Activated T-cell treated with anti-CD3 and anti-CD28 coated beads, Interleukin-2, amount 50 U/mL, for 1 hour (primary cell): ENCODE data around the gene METAP2.
"Not testable (repeated sequence)": the region's sequence is repeated elsewhere in the genome, so short reads cannot be mapped to it uniquely, and the experiment has no call there.

ENCODE experiments used
- DNase-seq: peaks from one replicate; pipeline ENCODE4 v3.0.0-alpha.2; 2020

Gene METAP2

DNA sequence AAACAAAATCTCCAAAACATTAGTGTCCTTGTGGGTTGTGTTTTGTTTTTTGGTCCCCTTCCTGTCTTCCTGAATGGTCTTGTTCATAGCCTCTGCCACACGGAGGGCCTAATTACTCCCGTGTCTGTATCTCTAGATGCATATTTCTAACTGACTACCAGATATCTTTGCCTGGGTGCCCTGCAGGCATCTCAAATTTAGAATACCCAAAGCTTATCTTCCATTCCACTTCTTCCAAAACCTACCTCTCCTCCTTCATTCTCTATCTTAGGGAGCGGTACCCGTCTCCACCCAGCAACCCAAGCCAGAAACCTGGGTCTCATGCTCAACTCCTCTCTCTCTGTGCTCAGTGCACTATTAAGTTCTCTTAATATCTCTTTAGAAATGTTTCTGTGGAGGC lies 10.9 kb upstream of the METAP2 start:
- DNase-seq: no peak

DNA sequence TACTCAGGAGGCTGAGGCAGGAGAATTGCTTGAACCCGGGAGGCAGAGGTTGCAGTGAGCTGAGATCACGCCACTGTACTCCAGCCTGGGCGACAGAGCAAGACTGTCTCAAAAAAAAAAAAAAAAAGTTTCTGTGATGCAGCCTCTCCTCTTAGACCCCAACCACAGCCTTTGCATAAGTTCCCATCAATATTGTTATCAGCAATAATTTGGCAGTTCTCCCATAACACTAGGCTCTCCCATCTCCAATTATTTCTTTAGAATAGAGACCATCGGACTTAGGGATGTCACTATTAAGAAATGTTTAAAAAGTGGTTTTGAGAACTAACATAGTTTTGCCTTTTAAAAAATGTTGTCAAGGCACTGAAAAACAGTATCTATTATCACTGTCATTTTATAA lies 10.2 kb upstream of the METAP2 start:
- not testable (repeated sequence) for DNase-seq

DNA sequence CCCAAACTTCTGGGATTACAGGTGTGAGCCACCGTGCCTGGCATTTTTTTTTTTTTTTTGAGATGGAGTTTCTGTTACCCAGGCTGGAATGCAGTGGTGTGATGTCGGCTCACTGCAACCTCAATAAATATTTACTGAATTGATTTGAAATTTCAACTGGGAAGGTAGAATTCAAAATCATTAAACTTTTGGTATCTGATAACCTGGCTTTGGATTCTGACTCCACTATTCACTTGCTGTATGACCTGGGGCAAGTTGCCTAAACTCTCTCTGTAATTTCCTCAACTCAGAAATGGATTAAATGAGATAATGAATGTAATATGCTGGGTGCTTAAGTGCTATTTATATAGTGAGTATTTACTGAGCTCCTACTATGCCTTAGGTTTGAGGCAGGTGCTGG lies 8.7 kb upstream of the METAP2 start:
- DNase-seq: no peak

DNA sequence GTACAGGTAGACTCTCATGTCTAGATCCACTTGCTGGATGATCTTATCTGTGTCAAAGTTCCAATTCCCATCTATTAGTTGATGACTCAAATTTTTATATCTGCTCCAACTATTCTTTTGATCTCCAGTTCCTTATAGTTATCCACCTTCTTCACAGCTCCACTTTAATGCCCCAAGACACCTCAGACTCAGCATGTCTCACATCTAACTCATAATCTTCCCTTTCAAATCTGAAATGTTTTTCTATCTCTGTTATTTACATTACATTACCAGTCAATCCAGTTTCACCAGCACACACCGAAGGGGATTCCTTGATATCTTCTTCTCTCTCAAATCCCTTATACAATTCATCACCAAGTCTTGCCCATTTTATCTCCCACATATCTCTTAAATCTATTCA lies 3.7 kb upstream of the METAP2 start:
- no peak for DNase-seq

DNA sequence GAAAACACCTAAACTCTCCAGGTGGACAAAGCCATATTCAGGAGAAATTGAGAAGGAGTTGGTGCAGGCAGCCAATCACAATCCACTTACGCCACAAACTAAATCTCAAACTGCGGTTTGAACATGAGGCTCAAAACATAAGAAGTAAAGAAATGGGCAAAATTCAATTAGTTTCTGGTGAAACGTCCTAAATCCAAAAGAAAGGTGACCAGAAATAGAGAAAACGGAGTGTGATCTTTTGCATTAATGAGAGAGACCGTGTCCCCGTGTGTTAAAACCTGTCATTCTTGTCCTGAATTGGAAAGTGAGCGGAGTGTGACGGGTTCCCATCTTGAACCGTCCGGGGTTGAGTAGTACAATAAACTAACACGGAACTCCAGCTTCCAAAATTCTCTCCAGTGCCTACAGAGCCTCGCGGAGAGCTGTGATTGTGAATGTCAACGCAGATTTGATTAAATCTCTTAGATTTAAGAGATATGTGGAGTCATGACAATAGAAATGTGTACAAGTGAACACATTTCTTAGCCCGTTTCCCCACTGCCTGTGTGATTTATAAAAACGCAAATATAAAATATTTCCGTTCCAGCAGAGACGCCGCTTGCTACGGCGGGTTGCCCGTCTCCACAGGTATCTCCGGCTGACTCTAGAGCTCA lies 595 bp upstream of the METAP2 start:
- no peak for DNase-seq

DNA sequence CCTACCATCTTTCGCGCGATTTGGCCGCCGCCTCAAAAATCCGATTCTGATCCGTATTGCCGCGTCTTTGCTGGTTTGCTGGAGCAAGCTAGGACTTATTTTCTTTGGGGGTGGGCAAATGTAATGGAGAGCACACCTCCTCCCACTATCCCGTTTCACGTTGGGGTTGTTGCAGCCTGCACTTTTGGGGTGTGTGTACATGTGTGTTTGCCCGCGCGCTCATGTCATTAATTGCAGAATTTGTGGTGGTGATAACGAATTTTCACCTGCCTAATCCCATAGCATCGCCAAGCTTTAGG lies 657 bp downstream of the METAP2 start:
- no peak for DNase-seq

DNA sequence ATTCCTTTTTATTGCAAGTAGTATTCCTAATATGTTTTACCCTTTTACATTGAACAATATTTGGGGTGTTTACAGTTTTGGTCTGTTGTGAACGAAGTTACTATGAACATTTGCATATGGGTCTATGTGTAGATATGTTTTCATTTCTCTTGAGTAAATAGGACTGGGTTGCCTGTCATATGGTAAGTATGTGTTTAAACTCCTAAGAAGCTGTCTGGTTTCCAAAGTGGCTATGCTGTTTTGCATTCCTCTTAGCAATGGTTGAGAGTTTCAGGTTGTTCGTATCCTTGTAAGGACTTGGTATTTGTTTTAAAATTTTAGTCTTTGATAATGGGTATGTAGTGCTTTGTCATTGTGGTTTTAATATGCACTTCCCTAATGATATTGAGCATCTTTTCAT lies 6.3 kb downstream of the METAP2 start:
- no peak for DNase-seq

DNA sequence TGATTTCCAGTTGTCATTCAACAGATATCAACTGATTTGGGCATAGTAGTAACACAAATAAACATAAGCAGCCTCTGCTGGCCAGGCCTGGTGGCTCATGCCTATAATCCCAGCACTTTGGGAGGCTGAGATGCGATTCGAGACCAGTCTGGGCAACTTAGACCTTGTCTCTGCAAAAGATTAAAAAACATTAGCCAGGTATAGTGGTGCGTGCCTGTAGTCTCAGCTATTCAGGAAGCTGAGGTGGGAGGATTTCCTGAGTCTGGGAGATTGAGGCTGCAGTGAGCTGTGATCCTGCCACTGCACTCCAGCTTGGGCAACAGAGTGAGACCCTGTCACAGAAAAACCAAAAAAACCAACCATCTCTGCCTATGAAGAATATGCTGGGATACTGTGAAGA lies 7.1 kb downstream of the METAP2 start:
- DNase-seq: no peak

DNA sequence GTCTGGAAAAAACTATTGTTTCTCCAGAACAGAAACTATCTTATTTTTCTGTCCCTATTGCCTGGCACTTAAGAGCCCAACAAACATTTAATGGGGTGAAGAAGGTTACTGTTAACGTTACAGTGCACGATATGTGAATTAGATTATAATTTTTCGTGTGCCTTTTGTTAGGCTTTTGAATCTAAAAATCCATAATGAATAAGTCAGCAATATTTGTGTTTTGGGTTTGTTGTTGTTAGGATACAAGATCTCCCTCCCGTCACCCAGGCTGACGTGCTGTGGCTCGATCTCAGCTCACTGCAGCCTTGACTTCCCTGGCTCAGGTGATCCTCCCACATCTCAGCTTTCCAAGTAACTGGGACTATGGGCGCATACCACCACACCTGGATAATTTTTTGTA lies 7.9 kb downstream of the METAP2 start:
- DNase-seq: no peak

DNA sequence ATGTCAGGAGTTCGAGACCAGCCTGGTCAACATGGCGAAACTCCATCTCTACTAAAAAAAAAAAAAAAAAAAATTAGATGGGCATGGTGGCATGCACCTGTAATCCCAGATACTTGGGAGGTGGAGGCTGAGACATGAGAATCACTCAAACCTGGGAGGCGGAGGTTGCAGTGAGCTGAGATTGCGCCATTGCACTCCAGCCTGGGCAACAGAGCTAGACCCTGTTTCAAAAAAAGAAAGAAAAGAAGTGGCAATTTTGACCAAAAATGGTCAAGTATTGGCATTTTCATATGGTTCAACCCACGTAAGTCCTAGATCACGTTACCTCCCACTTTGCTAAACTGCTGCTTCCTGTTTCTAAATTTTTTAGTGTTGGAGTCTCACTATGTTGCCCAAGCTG lies 8.6 kb downstream of the METAP2 start:
- DNase-seq: not testable (repeated sequence)

DNA sequence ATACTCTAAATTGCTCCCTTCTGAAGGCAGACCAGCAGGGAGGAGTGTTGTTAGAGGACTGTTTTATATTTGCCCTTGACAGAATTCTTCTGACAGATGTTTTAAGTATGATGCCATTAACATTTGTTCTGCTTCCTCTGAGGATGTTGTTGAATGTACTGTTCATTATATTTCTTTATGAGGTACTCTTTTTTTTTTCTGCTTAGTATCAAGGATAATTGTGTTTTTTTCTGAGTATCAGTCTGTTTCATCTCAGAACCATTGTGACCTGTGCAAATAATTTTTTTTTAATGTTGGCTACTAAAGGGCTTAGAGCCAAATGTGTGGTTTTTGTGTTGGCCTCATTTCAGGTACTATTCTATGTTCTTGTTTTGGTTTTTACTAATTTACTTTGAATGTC lies 10.6 kb downstream of the METAP2 start:
- no peak for DNase-seq

DNA sequence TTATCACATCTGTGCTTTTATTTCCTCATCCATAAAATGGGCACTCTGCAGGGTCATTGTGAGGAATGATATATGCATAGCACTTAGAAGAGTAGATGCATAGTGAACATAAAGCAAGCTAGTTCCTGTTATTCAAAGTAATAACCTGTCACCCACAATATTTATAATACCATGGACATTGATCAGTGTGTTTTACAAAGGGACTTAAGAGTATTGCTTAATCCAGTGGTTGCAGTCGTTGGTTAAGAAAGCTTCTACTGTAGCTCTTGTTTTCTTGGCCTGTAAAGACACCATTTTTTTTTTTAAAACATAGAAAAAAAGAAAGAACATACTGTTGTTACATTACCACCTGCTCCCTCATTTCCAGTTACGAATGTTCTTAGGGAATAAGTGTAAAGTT lies 13.1 kb downstream of the METAP2 start:
- DNase-seq: no peak

DNA sequence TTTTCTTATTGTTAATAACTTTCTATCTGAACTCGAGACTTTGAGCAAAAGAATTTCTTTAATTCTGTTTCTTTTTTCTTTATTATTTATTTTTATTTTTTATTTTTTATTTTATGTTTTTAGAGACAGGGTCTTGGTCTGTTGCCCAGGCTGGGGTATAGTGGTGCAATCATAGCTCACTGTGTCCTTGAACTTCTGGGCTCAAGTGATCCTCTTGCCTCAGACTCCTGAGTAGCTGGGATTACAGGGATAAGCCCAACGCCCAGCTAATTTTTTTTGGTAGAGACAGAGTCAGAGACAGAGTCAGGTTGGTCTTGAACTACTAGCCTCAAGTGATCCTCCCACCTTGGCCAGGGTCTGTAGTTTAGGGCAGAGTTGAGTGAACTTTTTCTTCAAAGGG lies 18.5 kb downstream of the METAP2 start:
- no peak for DNase-seq

DNA sequence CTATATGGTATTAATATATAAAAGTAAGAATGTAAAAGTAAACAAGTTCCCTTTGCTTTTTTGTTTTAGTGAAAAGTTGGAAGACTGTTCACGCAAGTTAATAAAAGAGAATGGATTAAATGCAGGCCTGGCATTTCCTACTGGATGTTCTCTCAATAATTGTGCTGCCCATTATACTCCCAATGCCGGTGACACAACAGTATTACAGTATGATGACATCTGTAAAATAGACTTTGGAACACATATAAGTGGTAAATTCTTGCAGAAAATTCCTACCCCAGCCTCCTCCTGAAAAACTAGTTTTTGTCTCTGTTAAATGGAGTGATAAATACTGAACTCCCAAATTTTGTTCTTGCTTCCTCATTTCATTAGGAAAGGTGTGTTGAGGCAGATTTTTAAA lies 20.9 kb downstream of the METAP2 start:
- DNase-seq: no peak

DNA sequence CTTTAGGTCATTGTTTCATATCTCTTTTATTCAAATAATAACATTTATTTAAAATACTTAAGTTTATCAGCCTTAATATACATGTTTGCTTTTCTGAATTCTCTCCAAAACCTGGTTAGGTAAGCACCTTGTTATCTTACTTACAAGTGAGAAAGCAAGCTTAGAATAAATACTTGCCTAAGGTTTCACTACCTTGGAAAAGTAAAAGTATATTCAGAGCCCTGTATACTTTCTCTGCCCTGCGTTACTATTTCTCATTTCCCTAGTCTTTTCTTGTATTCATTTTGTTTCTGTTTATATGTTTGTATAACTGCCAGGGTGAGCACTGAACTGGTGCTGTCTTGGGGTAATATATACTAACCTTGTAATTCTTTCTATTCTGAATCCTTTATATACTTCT lies 21.5 kb downstream of the METAP2 start:
- DNase-seq: no peak

DNA sequence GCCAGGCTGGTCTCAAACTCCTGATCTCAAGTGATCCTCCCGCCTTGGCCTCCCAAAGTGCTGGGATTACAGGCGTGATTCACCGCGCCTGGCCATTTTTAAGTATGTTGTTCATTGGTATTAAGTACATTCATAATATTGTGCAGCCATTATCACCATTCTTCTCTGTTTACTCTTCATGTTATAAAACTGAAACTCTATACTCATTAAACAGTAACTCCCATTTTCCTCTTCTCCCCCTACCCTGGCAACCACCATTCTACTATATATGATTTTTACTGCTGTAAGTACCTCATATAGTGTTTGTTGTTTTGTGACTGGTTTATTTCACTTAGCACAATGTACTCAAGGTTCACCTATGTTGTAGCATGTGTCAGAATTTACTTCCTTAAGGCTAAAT lies 23.1 kb downstream of the METAP2 start:
- DNase-seq: no peak

DNA sequence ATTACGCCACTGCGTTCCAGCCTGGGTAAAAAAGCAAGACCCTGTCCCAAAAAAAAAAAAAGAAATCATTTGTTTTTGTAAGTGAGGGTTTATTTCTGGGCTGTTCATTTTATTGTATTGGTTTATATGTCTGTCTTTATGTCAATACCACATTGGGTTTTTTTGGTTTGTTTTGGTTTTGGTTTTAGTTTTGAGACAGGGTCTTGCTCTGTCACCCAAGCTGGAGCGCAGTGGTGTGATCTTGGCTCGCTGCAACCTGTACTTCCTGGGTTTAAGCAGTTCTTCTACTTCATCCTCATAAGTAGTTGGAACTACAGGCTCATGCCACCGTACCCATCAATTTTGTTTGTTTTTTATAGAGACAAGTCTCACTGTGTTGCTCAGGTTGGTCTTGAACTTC lies 25.0 kb downstream of the METAP2 start:
- DNase-seq: no peak

DNA sequence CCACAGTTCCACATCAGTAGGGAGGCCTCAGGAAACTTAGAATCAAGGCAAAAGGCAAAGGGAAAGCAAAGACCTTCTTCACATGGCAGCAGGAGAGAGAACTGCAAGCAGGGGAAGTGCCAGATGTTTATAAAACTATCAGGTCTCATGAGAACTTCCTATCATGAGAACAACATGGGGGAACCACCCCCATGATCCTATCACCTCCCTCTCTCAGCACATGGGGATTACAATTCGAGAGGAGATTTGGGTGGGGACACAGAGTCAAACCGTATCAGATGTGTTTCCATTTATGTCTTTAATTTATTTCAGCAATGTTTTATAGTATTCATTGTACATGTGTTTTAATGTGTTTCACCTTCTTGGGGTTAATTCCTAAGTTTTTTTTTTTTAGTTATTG lies 25.8 kb downstream of the METAP2 start:
- DNase-seq: no peak

DNA sequence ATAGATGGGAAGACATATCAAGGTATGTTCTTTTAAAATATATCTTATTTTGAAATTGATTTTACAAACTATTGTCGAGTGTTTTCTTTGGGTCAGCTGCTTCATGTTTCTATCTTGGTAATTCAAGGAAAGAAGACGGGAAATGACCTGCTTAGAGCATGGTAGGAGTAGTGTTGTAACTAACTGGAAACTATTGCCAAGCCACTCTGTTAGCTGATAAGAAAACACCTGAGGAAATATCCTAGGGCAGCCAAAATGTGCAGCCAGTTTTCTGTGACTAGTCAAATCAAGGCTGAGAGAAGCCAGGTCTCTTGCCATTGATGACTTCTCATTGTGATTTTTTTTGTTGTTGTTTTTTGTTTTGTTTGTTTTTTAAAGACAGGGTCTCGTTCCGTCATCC lies 30.2 kb downstream of the METAP2 start:
- no peak for DNase-seq

DNA sequence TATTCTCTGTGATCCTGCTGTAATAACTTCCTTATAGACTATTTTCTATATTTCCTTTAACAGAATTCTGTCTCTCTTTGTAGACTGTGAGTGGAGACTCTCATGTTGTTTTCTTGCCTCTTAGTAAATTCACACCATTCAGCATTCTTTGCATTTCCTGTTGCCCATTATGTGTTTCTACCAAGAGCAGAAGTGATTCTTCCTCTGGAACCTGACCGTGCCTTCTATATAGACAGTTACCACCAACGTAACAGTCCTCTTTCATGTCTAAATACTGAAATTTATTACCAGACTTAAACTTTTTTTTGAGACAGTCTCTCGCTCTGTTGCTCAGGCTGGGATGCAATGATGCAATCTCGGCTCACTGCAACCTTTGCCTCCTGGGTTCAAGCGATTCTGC lies 31.1 kb downstream of the METAP2 start:
- DNase-seq: no peak

DNA sequence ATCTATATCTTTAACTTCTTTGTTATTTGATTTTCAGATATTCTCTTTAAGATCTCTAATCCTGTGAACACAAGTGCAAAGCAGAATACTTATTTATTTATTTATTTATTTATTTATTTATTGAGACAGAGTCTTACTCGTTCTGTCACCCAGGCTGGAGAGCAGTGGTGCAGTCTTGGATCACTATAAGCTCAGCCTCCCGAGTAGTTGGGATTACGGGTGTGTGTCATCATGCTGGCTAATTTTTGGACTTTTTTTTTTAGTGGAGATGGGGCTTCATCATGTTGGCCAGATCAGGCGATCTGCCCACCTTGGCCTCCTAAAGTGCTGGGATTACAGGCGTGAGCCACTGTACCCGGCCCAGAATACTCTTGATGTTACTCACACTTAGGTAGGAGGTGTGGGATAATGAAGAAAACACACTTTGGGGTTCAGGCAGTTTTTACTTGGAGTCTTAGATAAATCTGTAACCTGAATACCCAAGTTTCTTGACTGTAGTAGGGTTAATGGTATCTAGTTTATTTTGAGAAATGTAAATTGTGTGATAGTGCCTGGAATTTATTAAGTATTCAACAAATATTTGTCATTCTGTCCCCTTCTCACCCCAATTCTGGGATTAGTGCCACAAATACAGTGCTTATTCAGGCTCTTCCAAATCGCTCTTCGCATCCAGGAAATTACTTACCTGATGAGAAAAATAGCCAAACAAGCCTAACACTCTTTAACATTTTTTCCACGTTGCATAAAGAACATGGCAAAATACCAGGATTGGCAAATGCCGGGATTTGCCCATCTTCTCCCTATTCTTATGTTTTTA lies 33.0 kb downstream of the METAP2 start:
- DNase-seq: no peak

DNA sequence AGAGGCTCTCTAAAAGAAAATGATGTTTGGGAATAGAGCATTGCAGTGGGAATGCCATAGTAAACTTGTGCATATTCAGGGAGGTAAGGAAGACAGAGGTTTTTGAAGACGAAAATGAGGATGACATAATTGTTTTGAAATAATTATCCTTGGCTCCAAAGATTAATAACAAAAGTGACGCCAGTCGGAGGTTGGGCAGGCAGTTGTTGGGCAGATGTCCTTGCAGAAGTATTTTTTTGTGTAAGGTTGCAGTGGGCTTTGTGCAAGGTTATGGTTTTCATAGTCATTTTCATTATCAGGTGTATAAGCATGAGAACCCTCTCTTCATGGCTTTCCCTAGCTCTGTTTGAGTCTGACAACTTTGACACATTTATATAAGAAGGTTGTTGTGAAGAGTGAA lies 35.3 kb downstream of the METAP2 start:
- DNase-seq: no peak

DNA sequence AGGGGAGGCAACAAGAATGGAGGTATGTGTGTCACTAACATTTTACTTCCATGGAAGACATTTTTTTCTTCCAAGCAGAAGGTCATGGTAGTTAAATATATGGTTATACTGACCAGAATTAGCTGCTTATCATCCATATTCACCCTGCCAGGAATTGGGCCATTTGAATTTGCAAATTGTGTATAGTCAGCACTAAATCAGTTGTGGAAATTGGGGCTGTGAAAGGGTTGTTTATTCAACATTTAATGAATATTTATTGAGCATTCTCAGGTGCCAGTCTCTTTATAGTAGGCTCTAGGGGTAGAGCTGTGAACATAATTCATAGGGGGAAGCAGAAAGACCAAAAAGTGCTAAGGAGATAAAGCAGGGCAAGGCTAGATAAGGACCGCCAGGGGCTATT lies 38.0 kb downstream of the METAP2 start:
- no peak for DNase-seq

DNA sequence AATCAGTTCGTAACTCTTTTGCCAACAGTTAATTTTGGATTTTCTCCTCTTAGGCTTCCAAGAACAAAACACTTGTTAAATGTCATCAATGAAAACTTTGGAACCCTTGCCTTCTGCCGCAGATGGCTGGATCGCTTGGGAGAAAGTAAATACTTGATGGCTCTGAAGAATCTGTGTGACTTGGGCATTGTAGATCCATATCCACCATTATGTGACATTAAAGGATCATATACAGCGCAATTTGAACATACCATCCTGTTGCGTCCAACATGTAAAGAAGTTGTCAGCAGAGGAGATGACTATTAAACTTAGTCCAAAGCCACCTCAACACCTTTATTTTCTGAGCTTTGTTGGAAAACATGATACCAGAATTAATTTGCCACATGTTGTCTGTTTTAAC lies 39.6 kb downstream of the METAP2 start:
- DNase-seq: no peak

DNA sequence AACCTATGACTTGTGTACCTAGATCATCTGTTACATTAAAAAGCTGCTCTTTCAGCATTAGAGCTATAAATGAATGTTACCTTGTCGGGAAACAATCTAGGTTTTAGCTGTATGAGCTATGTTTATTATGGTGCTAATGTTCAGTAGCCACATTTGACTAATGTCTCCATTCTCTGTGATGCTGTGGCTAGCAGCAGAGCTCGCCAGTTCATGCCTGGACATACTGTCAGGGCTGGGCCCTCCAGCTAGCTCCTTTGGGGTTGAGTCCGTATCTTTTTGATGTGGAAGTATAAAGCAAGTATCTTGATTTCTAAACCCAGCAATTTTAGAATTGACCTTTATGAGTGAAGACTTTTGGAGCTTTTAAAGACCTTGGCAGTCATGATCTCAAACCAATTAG lies 41.2 kb downstream of the METAP2 start:
- no peak for DNase-seq
